ENCODE results near the gene RETREG3.
"Not testable (repeated sequence)": the region's sequence is repeated elsewhere in the genome, so short reads cannot be mapped to it uniquely, and the experiment has no call there.

RETREG3 gene

GRCh38 chr17:42568341-42569111 lies 40.6 kb downstream of the RETREG3 start:
- DNase-seq, result no peak

- peak; percentile 92 for DNase-seq
Measured at GRCh38 chr17:42566883-42567573, 42.1 kb downstream of the RETREG3 start, which contains the start of gene MLX. MLX (plus strand) TSS chr17:42567100; CDS start chr17:42567125, 25 bp downstream.

GRCh38 chr17:42566215-42566882 lies 42.8 kb downstream of the RETREG3 start:
- DNase-seq, result no peak

- no peak for DNase-seq
Measured at GRCh38 chr17:42565523-42566214, 43.5 kb downstream of the RETREG3 start.

- no peak for DNase-seq
Measured at GRCh38 chr17:42564815-42565522, 44.2 kb downstream of the RETREG3 start.

GRCh38 chr17:42563950-42564349 lies 45.2 kb downstream of the RETREG3 start:
- no peak for DNase-seq

GRCh38 chr17:42563543-42563942 lies 45.6 kb downstream of the RETREG3 start:
- DNase-seq, result no peak

GRCh38 chr17:42563143-42563509 lies 46.0 kb downstream of the RETREG3 start:
- DNase-seq, result no peak

GRCh38 chr17:42562388-42563142 lies 46.6 kb downstream of the RETREG3 start:
- DNase-seq, result no peak

GRCh38 chr17:42561897-42562387 lies 47.2 kb downstream of the RETREG3 start, which contains the start of gene COASY:
COASY (plus strand) TSS chr17:42562148; CDS start chr17:42562623, 475 bp downstream.
- peak; percentile 94 to 95 for DNase-seq

- DNase-seq, result no peak
Measured at GRCh38 chr17:42560246-42560645, 48.9 kb downstream of the RETREG3 start.

- no peak for DNase-seq
Measured at GRCh38 chr17:42559075-42559474, 50.1 kb downstream of the RETREG3 start.

- DNase-seq, result not testable (repeated sequence)
Measured at GRCh38 chr17:42555961-42556617, 53.1 kb downstream of the RETREG3 start.

GRCh38 chr17:42555122-42555622 lies 54.0 kb downstream of the RETREG3 start:
- no peak for DNase-seq

- peak; percentile 80 to 87 for DNase-seq
Measured at GRCh38 chr17:42554250-42555121, 54.7 kb downstream of the RETREG3 start.

GRCh38 chr17:42553866-42554249 lies 55.3 kb downstream of the RETREG3 start:
- DNase-seq, result no peak

- no peak for DNase-seq
Measured at GRCh38 chr17:42553161-42553818, 55.9 kb downstream of the RETREG3 start.

GRCh38 chr17:42552736-42553135 lies 56.4 kb downstream of the RETREG3 start, which contains the start of gene HSD17B1:
HSD17B1 (plus strand) TSS chr17:42552923; CDS start chr17:42552934, 11 bp downstream.
- DNase-seq, result not testable (repeated sequence)
